NCI-H510A (cell line): ENCODE measurements around the gene CCDC185.
"Not testable (repeated sequence)": the region's sequence is repeated elsewhere in the genome, so short reads cannot be mapped to it uniquely, and the experiment has no call there.

Source experiments
- DNase-seq: peaks from one replicate; lab custom pipeline; 2025; lab: John Stamatoyannopoulos, UW

The CCDC185 gene

DNA sequence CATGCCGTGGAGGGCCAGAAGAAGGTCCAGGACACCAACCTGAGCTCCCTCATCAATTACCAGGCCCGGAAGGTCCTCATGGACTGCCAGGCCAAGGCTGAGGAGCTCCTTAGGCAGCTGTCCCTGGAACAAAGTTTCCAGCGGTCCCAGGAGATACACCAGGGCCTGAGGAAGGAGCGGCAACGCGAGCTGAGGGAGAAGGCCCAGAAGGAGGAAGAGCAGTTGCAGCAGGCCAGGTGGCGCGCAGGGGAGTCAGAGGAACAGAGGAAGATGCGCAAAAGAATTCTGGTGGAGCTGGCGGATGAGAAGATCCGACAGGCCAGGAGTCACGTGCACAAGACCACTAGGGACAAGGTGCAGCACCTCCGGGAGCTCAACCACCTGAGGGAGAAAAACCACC lies 1.5 kb downstream of the CCDC185 start:
- no peak for DNase-seq

DNA sequence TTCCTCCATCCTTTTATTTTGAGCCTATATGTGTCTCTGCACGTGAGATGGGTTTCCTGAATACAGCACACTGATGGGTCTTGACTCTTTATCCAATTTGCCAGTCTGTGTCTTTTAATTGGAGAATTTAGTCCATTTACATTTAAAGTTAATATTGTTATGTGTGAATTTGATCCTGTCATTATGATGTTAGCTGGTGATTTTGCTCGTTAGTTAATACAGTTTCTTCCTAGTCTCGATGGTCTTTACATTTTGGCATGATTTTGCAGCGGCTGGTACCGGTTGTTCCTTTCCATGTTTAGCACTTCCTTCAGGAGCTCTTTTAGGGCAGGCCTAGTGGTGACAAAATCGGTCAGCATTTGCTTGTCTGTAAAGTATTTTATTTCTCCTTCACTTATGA lies 6.2 kb downstream of the CCDC185 start:
- not testable (repeated sequence) for DNase-seq

DNA sequence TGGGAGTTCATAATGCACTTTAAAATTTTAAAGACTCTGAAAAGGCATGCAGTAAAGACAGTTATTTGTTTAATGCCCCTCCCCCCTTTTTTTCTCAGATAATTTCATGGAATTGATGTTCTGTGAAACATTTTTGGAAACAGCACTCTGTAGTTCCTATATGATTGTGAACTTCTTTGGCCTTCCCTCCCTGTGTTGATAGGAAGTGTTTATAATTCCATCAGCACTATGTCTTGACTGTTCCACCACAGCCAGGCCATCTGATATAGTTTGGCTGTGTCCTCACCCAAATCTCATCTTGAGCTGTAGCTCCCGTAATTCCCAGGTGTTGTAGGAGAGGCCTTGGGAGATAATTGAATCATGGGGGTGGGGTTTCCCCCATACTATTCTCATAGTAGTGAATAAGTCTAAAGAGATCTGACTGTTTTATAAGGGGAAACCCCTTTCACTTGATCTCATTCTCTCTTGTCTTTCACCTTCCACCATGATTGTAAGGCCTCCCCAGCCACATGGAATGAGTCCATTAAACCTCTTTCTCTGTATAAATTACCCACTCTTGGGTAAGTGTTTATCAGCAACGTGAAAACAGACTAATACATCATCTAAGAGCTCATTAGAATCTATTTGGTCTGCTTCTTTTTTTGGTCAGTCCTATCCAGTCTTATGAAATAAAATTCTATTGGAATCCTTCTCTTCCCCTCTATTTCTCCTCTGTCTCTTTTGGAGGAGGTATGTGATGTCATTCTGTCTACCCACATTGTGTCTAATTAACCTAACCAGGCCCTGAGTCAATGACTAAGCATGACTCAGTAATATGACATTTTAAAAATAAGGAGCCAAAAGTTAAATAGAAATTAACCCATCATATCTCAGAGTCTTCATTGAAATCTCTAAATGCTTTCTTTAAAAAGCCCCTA lies 8.9 kb downstream of the CCDC185 start:
- DNase-seq, result no peak

DNA sequence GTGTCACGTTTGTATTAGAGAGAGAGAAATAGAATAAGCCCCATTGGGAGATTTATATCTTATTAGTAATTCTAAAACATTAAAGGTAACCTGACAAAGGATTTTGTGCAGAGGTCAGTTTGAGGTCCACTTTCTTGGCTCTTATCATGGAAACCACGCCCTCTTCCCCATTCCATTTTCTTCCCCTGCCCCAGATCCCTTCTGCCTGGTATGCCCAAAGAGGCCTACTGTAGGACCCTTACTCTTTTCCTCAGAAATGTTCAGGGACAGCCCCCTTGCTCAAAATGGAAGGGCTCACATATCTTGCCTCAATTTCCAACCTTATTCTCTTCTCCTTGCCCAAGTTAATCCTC lies 9.6 kb downstream of the CCDC185 start:
- DNase-seq, result no peak

DNA sequence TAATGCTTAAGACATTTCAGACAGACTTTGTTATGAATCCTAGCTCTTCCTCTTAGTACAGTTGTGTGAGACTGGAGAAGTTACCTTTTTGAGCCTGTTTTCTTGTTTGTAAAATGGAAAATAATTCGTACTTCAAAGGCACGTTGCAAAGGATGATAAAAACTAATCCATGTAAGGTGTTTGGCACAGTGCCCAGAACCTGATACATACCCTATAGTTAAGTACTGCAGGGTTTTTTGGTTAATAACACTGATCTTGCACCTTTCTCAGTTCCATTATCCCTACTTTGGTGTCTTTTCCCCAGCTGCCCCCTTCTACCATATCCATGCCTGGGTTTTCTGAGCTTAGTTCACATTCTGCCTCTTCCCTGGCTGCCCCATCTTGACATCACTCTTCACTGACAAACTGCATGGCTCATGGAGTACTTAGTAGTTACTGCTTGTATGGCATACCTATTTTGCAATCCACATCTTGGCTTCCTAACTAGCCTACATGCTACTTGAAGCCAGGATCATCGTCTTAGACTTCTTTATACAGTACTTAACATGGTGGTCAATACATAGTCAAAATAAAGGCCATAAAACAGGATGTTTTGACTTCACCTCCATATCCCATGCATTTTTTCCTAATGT lies 10.1 kb downstream of the CCDC185 start:
- DNase-seq, result no peak

DNA sequence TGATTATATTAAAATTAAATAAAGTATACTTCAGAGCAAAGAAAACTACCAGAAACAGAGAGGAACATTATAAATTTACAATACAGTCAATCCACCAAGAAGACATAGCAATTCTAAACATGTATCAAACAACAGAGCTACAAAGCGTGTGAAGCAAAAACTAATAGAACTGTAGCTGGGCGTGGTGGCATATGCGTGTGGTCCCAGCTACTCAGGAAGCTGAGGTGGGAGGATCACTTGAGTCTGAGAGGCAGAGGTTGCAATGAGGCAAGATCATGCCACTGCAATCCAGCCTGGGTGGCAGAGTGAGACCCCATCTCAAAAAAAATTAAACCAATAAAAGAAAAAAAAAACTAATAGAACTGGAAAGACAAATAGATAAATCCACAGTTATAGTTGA lies 12.3 kb downstream of the CCDC185 start:
- DNase-seq, result no peak

DNA sequence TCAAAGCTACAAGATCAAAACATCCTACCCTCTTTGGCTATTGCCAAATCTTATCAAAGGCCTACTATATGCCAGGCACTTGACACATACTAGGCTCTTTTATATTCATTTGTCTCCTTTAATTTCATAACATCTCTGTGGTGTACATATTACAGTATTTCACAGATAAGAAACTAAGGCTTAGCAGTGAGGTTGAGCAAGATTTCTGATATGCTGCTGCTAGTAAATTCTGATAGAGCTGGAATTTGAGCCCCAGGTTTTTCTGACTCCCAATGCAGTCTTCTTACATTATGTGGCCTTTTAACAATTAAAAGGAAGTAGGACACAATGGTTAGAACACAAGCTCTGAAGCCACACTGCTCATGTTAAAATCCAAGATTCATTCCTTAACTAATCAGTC lies 16.8 kb downstream of the CCDC185 start:
- no peak for DNase-seq

DNA sequence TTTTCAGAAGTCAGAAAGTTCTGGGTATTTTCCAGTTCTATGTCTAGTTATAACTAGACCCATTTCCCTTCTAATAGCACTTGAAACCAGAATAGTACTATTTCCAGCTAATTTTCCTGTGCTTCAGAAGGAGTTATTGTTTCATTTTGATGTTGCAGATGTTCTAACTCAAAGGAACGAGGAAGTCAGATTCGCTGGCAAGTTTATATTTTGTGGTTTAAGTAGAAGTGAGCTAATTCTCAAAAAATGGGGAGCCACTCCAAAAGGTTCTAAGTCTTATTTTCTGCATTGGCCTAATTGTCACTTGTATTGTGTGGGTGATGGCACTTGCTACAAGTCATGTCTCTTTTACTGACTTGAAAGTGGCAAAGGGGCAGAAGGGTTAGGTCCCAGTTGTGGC lies 18.1 kb downstream of the CCDC185 start:
- no peak for DNase-seq

DNA sequence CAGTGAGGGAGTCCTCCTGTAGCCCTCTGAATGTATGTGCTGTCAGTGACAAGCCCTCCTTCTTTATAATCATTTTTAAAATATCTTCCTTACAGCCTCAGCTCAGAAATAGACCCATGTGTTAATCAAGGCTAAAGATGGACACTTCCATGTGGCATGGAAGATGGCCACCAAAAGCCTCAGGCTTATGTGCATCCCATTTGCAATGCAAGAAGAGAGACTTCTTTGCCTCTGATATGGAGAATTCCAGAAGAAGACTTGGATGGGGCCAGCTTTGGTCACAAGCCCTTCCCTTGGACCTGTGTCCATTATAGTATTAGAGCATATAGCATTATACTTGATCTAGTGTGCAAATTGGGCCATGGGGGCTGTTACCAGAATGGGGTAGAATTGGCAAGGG lies 18.5 kb downstream of the CCDC185 start:
- no peak for DNase-seq

DNA sequence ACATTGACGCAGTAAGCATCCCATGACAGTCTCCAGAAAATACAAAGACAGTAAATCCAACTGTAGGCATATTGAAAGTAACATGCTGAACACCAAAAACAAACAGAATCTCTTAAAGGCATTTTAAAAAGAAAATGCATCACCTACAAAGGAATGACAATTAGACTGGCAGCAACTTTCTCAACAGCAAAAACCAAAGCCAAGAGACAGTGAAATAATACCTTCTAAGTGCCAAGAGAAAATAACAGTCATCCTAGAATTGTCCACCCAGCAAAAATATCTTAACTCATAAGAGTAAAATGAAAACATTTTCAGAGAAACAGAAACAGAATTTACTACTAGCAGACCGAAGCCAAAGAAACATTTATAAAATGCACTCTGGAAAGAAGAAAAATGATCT lies 20.0 kb downstream of the CCDC185 start:
- no peak for DNase-seq

DNA sequence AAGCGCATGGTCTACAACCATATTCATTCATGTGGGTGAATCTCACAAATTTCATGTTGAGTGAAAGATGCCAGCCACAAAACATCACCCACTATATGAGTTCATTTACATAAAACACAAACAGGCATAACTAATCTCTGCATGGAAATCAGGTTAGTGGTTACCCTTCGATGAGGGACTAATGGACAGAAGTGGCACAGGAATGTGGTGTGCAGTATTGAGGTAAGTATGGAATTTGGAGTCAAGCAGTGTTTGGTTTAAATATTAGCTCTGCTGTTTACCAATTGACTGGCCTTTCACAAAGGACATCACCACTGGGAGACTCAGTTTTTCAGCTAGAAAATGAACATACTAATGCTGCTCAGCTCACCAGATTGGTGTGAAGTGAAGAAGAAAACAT lies 24.2 kb downstream of the CCDC185 start:
- DNase-seq, result no peak

DNA sequence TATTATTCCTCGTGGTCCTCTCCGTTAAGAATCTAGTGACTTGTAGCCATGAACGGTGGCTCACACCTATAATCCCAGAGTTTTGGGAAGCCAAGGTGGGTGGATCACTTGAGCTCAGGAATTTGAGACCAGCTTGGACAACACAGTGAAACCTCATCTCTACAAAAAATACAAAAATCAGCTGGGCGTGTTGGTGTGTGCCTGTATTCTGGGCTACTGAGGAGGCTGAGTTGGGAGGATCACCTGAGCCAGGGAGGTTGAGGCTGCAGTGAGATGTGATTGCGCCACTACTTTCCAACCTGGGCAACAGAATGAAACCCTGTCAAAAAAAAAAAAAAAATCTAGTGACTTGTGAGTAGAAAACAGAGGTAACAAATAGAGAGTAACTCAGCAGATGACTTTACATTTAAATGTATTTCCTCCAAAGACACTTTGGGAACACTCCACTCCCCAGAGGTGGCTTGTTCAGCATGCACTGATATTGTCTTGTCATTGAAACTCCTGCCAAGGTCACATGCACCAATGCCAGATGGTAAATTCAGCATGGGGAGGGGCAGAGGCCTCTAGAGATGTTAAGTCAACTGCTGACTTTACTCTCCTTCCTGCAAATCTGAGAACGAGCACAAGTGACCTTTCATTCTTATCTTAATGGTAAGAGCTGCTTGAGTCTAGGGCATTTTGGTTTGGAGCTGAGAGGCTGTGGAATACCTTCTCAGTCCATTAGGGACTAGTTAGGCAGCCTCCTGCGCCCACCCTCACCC lies 24.9 kb downstream of the CCDC185 start:
- DNase-seq, result no peak

DNA sequence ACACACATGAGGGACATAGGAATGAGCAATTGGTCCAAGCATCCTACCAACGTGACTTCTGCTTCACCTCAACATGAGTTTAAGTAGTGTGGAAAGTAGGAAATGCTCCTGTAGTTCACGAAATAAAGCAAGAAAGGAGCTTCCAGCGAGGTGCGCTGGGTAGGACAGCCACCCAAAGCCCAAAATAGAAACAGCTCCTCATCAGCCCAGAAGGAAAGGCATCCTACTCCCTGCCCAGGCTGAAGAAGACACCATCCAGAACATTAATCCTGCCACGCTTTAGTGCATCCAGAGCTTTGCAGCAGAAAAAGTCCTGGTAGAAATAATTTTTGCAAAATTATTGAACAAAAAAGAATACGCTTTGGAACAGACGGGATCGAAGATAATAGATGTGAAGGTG lies 25.9 kb downstream of the CCDC185 start:
- DNase-seq, result no peak

DNA sequence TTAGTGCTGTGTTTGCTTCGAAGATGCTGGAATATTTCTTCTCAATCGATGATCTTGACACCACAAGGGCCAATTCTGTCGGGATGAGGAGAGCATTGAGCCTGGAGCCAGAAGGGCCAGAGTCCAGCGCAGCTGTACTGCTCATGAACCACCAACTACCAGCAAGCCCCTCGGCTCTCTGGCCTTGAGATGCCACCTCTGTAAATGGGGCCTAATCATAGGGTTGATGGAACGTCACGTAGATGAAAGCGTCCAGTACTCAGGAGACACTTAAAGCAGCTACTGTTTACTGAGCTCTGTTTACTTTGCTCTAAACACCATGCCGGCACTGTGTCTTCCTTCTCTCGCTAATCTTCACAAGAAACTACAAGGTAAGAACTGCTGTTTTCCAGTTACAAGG lies 26.3 kb downstream of the CCDC185 start:
- no peak for DNase-seq

DNA sequence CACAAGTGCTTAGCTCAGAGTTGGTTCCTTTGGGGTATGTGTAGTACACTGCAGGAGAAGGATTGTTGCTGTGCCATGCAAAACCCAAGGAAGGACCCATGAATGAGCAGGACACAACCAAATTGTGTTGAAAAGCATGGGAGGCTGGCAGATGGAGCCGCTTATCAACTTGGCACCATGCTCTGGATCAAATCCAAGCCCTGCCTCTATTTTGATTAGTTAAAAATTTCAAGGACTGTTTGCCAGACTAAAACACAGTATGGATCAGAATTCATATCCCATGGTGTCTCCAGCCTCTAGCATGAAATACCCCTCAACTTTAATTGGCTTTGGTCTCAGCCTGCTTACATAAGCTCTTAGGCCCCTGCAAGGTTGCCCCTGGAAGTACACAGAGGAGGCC lies 27.8 kb downstream of the CCDC185 start:
- DNase-seq, result no peak

DNA sequence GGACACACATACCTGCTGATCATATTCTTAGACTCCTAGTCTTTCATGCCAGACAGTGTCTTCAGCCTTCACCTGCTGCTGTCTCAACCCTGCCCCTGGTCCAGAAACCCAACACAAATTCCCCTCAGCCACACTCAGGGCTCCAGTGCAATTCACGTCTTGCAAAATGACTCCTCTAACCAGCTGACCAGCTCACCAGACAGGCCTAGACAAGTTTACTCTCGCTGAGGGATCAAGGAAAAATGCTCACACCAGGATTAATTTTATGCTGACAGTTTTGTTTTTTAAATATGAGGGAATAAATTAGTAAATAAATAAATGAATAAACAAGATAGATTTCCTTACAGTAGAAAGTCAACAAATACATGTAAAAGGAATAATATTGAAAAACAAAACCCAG lies 28.5 kb downstream of the CCDC185 start:
- DNase-seq, result no peak

DNA sequence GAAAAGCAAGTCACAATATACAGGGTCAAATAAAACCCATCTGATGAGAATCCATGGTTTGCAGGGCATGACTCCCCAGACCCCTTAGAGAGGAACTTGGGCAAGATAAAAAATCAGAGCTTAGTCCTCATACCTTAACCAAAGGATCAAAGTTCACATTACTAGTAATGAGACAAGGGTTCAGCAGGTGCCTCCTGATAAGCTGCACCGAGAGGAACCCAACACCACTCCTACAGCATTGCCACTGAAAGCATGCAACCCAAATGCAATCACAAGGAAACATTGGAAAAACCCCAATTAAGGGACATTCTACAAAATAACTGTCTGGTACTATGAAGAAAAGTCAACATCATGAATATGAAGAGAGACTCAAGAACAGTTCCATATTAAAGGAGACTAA lies 29.7 kb downstream of the CCDC185 start:
- DNase-seq, result no peak

DNA sequence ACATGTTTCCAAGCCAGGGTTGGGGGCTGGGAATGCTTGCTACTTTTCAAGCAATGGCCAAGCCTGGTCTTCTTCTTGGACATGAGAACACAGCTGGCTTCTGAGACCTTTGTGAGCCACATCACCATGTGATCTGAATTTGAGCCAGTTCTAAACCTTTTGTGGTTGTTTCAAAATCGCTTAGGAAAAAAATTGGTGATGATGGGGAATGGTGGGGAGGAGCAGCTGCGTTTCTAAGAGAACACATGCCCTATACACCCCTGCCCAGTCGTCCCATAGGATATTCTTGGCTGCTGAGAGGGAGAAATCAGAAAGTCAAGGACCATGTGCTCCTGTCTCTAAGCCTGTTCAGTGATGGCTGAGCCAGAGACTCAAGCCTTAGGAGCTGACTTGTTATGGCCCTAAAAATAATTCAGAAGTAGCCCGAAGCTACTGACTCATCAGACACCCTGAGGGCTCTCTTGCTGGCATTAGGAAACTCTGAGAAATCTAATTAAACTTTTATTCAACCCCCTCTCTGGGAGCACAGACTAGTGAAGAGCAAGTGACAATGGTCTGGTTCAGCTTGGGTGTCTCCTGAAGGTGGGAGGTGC lies 30.5 kb downstream of the CCDC185 start:
- DNase-seq, result no peak

DNA sequence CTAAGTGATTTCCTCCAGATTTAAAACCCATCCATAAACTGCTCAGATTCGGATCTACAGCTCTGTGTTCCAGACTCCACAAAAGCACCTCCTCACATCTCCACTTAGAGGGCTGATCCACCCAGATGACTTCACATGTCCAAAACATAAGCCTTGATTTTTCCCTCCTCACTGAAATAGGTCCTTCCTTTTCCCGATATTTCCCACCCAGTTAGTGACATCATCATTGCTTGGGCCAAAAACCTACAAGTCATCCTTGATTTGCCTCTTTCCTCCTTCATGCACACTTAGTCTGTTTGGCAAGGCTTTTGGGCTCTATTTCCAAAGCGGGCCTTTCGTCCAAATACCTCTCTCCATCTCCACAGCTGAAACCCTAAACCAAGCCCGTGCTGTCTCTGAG lies 32.3 kb downstream of the CCDC185 start:
- DNase-seq, result no peak

DNA sequence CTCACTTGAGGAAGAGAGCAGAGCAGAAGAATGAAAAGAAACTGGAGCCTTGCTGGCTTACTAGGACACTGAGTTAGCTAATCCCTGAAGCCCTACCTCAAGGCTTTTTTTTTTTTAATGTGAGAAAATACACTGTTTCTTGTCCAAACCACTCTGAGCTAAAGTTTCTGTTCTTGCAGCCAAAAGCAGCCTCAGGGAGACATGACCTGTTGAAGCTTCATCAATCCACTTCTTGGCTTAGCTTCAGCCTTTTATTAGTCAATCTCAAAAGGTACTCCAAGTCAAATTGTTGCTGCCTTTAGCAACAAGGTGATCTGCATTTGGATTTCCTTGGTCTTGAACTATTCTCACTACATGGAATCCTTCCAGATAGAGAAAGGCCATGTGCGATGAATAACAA lies 33.7 kb downstream of the CCDC185 start:
- DNase-seq, result no peak

DNA sequence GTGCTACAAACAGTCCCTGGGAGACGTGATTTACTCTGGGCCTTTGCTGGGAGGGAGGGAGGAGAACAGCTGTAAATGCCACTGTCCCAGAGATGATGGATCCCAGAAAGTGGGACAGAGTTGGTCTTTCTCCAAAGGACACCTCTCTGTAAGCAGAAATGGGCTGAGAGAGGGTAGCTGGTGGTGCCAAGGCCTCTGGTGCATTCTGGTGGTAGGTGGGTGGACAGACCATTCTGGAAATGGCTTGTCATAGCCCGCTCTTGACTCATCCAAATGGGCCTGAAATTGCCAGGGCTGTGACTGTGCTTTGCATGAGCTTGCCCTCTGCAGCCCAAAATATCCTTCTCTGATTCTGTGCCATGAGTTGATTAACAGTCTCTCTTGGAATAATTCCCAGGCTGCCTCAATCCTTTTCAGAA lies 36.1 kb downstream of the CCDC185 start:
- no peak for DNase-seq

DNA sequence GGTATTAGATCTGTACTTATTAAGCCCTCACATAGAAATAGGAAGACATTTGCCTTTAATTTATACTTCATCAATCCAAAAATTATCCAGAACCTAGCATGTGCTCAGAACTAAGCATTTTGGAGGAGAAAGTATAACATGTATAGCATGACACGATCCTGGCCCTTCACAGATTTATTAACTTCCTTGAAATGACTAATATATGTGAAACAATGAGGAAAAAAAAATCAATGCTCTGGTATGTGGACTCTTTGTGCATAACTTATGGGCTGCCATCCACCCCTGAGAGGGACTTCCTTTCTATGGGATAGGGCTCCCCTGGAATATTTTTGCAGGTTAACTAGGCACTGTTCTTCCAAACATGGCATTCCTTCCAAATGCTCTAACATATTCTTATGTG lies 36.6 kb downstream of the CCDC185 start:
- DNase-seq, result no peak

DNA sequence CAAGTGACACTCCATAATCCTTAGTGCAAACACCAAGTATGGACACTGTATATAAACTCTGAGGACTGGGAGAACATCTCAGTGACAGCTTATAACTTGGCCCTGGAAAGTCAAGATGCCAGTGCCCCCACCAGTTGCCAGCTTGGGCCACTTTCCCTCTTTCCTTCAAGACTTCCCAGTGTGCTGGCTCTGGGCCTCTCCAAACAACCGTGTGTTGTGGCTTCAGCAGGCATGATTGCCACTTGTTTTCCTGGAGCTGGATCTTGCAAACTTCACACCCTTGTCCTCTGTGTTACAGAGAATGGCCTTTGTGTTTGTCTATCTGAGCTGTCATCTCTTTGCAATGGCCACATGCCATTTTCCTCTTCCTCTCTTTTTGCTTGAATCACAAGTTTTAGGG lies 37.0 kb downstream of the CCDC185 start:
- no peak for DNase-seq
